MG63 (cell line): Measurements from ENCODE around the gene MAP3K9. TPM values are rescaled to one million over a fixed set of nuclear protein-coding genes. Genes with fewer than 3 reads are reported as not detected.
A peak's percentile ranks its signal among the peaks of the same experiment; 100 is the strongest.
"Not testable (repeated sequence)": the region's sequence is repeated elsewhere in the genome, so short reads cannot be mapped to it uniquely, and the experiment has no call there.

Experiments used
- DNase-seq: peaks from one replicate; pipeline ENCODE4 v3.0.0-alpha.2; 2020
- H3K27me3 ChIP-seq: fragments of 250-450 bp; sonication (Bioruptor Pico); 2 replicates; pipeline ENCODE4 v1.5.1; 2020; ENCODE audit warnings: mild to moderate bottlenecking, moderate library complexity
- H3K36me3 ChIP-seq: fragments of 250-450 bp; sonication (Bioruptor Pico); 2 replicates; pipeline ENCODE4 v1.5.1; 2020; ENCODE audit warnings: mild to moderate bottlenecking, moderate library complexity
- H3K4me3 ChIP-seq: fragments of 250-450 bp; sonication (Bioruptor Pico); 2 replicates; pipeline ENCODE4 v1.5.1; 2020; ENCODE audit warnings: mild to moderate bottlenecking, moderate library complexity
- H3K9me3 ChIP-seq: fragments of 250-450 bp; sonication (Bioruptor Pico); 2 replicates; pipeline ENCODE4 v1.5.1; 2020; ENCODE audit warnings: mild to moderate bottlenecking, moderate library complexity
- total RNA-seq: library from RNA; depleted of rRNA; stranded (reverse); fragments of >200 nt; shearing (Covaris generic); gene quantifications from 2 replicates; pipeline ENCODE4 v1.2.3, GENCODE V29; 2014; ENCODE audit warnings: low replicate concordance; rRNA removed

Gene MAP3K9
- 0.17 and 0.76 TPM in 2 replicates for total RNA-seq

- H3K9me3 ChIP-seq: no peaks in the 10 kb centered on the region
- H3K36me3 ChIP-seq: no peaks in the 10 kb centered on the region
- H3K4me3 ChIP-seq: peak within 1 kb of the TSS; percentile 45
- DNase-seq: peak; percentile 59
- peaks cover 3% of the 10 kb centered on the region; the same call in 1 of the 2 replicates for H3K27me3 ChIP-seq
These were observed at the start of gene MAP3K9 for GRCh38 chr14:70809225-70810219. TSS of gene MAP3K9 (minus strand) at chr14:70809513. CDS start at chr14:70809171, 342 bp downstream.

- Histone ChIP-seq H3K27me3 (no peaks in the 10 kb centered on the region), H3K4me3 (no peak overlapping the region), H3K36me3 (no peaks in the 10 kb centered on the region), H3K9me3 (no peaks in the 10 kb centered on the region)
- DNase-seq: no peak
These were observed 49.3 kb upstream of the MAP3K9 start for GRCh38 chr14:70858641-70859040.

- DNase-seq: no peak
- H3K9me3 ChIP-seq: no peaks in the 10 kb centered on the region
- no peaks in the 10 kb centered on the region for H3K36me3 ChIP-seq
- H3K27me3 ChIP-seq: no peaks in the 10 kb centered on the region
- no peak overlapping the region for H3K4me3 ChIP-seq
These were observed 48.2 kb upstream of the MAP3K9 start for GRCh38 chr14:70857496-70857890.

- DNase-seq: peak; percentile 27
- no peak overlapping the region for H3K4me3 ChIP-seq
- H3K9me3 ChIP-seq: no peaks in the 10 kb centered on the region
These were observed 47.7 kb upstream of the MAP3K9 start for GRCh38 chr14:70856851-70857495.

GRCh38 chr14:70855486-70855885, 46.2 kb upstream of the MAP3K9 start:
- Histone ChIP-seq H3K9me3 (no peaks in the 10 kb centered on the region), H3K4me3 (no peak overlapping the region), H3K36me3 (no peaks in the 10 kb centered on the region), H3K27me3 (no peaks in the 10 kb centered on the region)
- no peak for DNase-seq

More at GRCh38 chr14:70856851-70857495, 47.7 kb upstream of the MAP3K9 start:
- no peaks in the 10 kb centered on the region for H3K27me3 ChIP-seq
- no peaks in the 10 kb centered on the region for H3K36me3 ChIP-seq

- DNase-seq, H3K9me3 ChIP-seq, H3K4me3 ChIP-seq, H3K36me3 ChIP-seq, H3K27me3 ChIP-seq: not testable (repeated sequence)
These were observed 44.3 kb upstream of the MAP3K9 start for GRCh38 chr14:70853658-70854057.

- Histone ChIP-seq H3K27me3 (no peaks in the 10 kb centered on the region), H3K36me3 (no peaks in the 10 kb centered on the region), H3K9me3 (no peaks in the 10 kb centered on the region), H3K4me3 (no peak overlapping the region)
- DNase-seq: no peak
These were observed 38.2 kb upstream of the MAP3K9 start for GRCh38 chr14:70847406-70848090.

- DNase-seq: no peak
- Histone ChIP-seq H3K9me3 (no peaks in the 10 kb centered on the region), H3K36me3 (no peaks in the 10 kb centered on the region), H3K27me3 (no peaks in the 10 kb centered on the region), H3K4me3 (no peak overlapping the region)
These were observed 36.3 kb upstream of the MAP3K9 start for GRCh38 chr14:70845601-70846000.

- H3K4me3 ChIP-seq: no peak overlapping the region
- no peaks in the 10 kb centered on the region for H3K27me3 ChIP-seq
- no peak for DNase-seq
These were observed 33.6 kb upstream of the MAP3K9 start for GRCh38 chr14:70842851-70843462.

GRCh38 chr14:70838076-70838475, 28.8 kb upstream of the MAP3K9 start:
- H3K36me3 ChIP-seq: no peaks in the 10 kb centered on the region
- no peaks in the 10 kb centered on the region for H3K27me3 ChIP-seq
- no peaks in the 10 kb centered on the region for H3K9me3 ChIP-seq
- no peak overlapping the region for H3K4me3 ChIP-seq
- DNase-seq: no peak

More at GRCh38 chr14:70842851-70843462, 33.6 kb upstream of the MAP3K9 start:
- no peaks in the 10 kb centered on the region for H3K36me3 ChIP-seq
- no peaks in the 10 kb centered on the region for H3K9me3 ChIP-seq

- Histone ChIP-seq H3K27me3 (no peaks in the 10 kb centered on the region), H3K4me3 (no peak overlapping the region), H3K9me3 (no peaks in the 10 kb centered on the region), H3K36me3 (no peaks in the 10 kb centered on the region)
- no peak for DNase-seq
These were observed 27.6 kb upstream of the MAP3K9 start for GRCh38 chr14:70836946-70837345.

GRCh38 chr14:70833884-70834283, 24.6 kb upstream of the MAP3K9 start:
- DNase-seq: no peak
- Histone ChIP-seq H3K36me3 (no peaks in the 10 kb centered on the region), H3K4me3 (no peak overlapping the region), H3K9me3 (no peaks in the 10 kb centered on the region), H3K27me3 (no peaks in the 10 kb centered on the region)

GRCh38 chr14:70832561-70833305, 23.4 kb upstream of the MAP3K9 start:
- no peak overlapping the region for H3K4me3 ChIP-seq
- no peaks in the 10 kb centered on the region for H3K36me3 ChIP-seq
- no peaks in the 10 kb centered on the region for H3K27me3 ChIP-seq
- H3K9me3 ChIP-seq: no peaks in the 10 kb centered on the region
- DNase-seq: no peak

GRCh38 chr14:70830998-70831781, 21.9 kb upstream of the MAP3K9 start:
- no peak overlapping the region for H3K4me3 ChIP-seq
- H3K27me3 ChIP-seq: no peaks in the 10 kb centered on the region
- H3K36me3 ChIP-seq: no peaks in the 10 kb centered on the region
- DNase-seq: no peak
- no peaks in the 10 kb centered on the region for H3K9me3 ChIP-seq

- Histone ChIP-seq H3K27me3 (no peaks in the 10 kb centered on the region), H3K4me3 (no peak overlapping the region), H3K36me3 (no peaks in the 10 kb centered on the region), H3K9me3 (no peaks in the 10 kb centered on the region)
- DNase-seq: no peak
These were observed 18.9 kb upstream of the MAP3K9 start for GRCh38 chr14:70828188-70828587.
